GM18868 (cell line): ENCODE data around the gene RIPOR2.
"Not testable (repeated sequence)": the region's sequence is repeated elsewhere in the genome, so short reads cannot be mapped to it uniquely, and the experiment has no call there.

ENCODE experiments used
- ATAC-seq: cut with Tn5 transposase; IDR thresholded peaks from one replicate; pipeline ENCODE4 v1.9.1; 2021; ENCODE audit warnings: mild to moderate bottlenecking, moderate library complexity; ENCODE audit not compliant: unreplicated experiment

Gene RIPOR2

GRCh38 chr6:24953726-24954125, 18.0 kb upstream of the RIPOR2 start:
- no peak for ATAC-seq

GRCh38 chr6:24951811-24952299, 16.1 kb upstream of the RIPOR2 start:
- no peak for ATAC-seq

GRCh38 chr6:24950218-24950941, 14.6 kb upstream of the RIPOR2 start:
- ATAC-seq, result no peak

- peak; percentile 91 for ATAC-seq
Measured at GRCh38 chr6:24949020-24949569, 13.3 kb upstream of the RIPOR2 start.

GRCh38 chr6:24948261-24948660, 12.5 kb upstream of the RIPOR2 start:
- not testable (repeated sequence) for ATAC-seq

- no peak for ATAC-seq
Measured at GRCh38 chr6:24947636-24948035, 11.9 kb upstream of the RIPOR2 start.

GRCh38 chr6:24945054-24945453, 9.3 kb upstream of the RIPOR2 start:
- no peak for ATAC-seq

GRCh38 chr6:24943774-24944173, 8.0 kb upstream of the RIPOR2 start:
- ATAC-seq, result no peak

- ATAC-seq, result no peak
Measured at GRCh38 chr6:24940311-24940917, 4.7 kb upstream of the RIPOR2 start.

- ATAC-seq, result peak; percentile 71
Measured at GRCh38 chr6:24936641-24937317, 1.0 kb upstream of the RIPOR2 start.

- ATAC-seq, result no peak
Measured at GRCh38 chr6:24933868-24934401, 1.8 kb downstream of the RIPOR2 start.

GRCh38 chr6:24933266-24933665, 2.5 kb downstream of the RIPOR2 start:
- ATAC-seq, result no peak

GRCh38 chr6:24932832-24933231, 2.9 kb downstream of the RIPOR2 start:
- no peak for ATAC-seq

GRCh38 chr6:24931718-24932691, 3.8 kb downstream of the RIPOR2 start:
- ATAC-seq, result peak; percentile 31

GRCh38 chr6:24931296-24931695, 4.5 kb downstream of the RIPOR2 start:
- no peak for ATAC-seq

GRCh38 chr6:24930431-24930871, 5.3 kb downstream of the RIPOR2 start:
- no peak for ATAC-seq

- peak; percentile 36 for ATAC-seq
Measured at GRCh38 chr6:24929242-24929641, 6.5 kb downstream of the RIPOR2 start.

- ATAC-seq, result no peak
Measured at GRCh38 chr6:24927985-24928745, 7.6 kb downstream of the RIPOR2 start.

GRCh38 chr6:24927277-24927955, 8.3 kb downstream of the RIPOR2 start:
- ATAC-seq, result no peak
